HEK293 (cell line): ENCODE measurements around the gene C17orf67.
A peak's percentile ranks its signal among the peaks of the same experiment; 100 is the strongest.

Experiments used
- GLIS2 ChIP-seq: fragments of 450-650 bp; formaldehyde crosslinking; IDR thresholded peaks from 2 replicates; pipeline ENCODE4 v1.5.1; 2016; ENCODE audit warnings: missing biosample characterization, missing genetic modification characterization
- OVOL3 ChIP-seq: fragments of 450-650 bp; formaldehyde crosslinking; IDR thresholded peaks from 2 replicates; pipeline ENCODE4 v1.5.1; 2016; ENCODE audit warnings: missing biosample characterization, missing genetic modification characterization
- RBAK ChIP-seq: fragments of 450-650 bp; formaldehyde crosslinking; IDR thresholded peaks from 2 replicates; pipeline ENCODE4 v1.5.1; 2016; ENCODE audit warnings: missing biosample characterization, missing genetic modification characterization
- SALL2 ChIP-seq: fragments of 450-650 bp; formaldehyde crosslinking; IDR thresholded peaks from 2 replicates; pipeline ENCODE4 v1.5.0; 2017; ENCODE audit warnings: missing biosample characterization, mild to moderate bottlenecking, missing genetic modification characterization, borderline replicate concordance
- YY1 ChIP-seq: fragments of 450-650 bp; formaldehyde crosslinking; IDR thresholded peaks from 2 replicates; pipeline ENCODE4 v1.5.1; 2018; ENCODE audit warnings: missing biosample characterization, missing genetic modification characterization
- ZNF10 ChIP-seq: fragments of 450-650 bp; formaldehyde crosslinking; IDR thresholded peaks from 2 replicates; pipeline ENCODE4 v1.5.1; 2017; ENCODE audit warnings: missing biosample characterization, missing genetic modification characterization
- ZNF132 ChIP-seq: fragments of 450-650 bp; formaldehyde crosslinking; IDR thresholded peaks from 2 replicates; pipeline ENCODE4 v1.5.1; 2017; ENCODE audit warnings: missing biosample characterization, missing genetic modification characterization, borderline replicate concordance
- ZNF239 ChIP-seq: fragments of 450-650 bp; formaldehyde crosslinking; IDR thresholded peaks from 2 replicates; pipeline ENCODE4 v1.5.1; 2016; ENCODE audit warnings: missing biosample characterization, missing genetic modification characterization
- ZNF24 ChIP-seq: fragments of 450-650 bp; formaldehyde crosslinking; IDR thresholded peaks from 2 replicates; pipeline ENCODE4 v1.5.1; 2016; ENCODE audit warnings: missing biosample characterization, missing genetic modification characterization
- ZNF341 ChIP-seq: fragments of 450-650 bp; formaldehyde crosslinking; IDR thresholded peaks from 2 replicates; pipeline ENCODE4; 2016; ENCODE audit warnings: low read depth, missing biosample characterization, missing genetic modification characterization
- ZNF37A ChIP-seq: fragments of 450-650 bp; IDR thresholded peaks from 2 replicates; pipeline ENCODE4 v1.5.1; 2018; ENCODE audit warnings: missing biosample characterization, missing genetic modification characterization
- ZNF423 ChIP-seq: fragments of 450-650 bp; formaldehyde crosslinking; IDR thresholded peaks from 2 replicates; pipeline ENCODE4 v1.5.1; 2016; ENCODE audit warnings: missing biosample characterization, missing genetic modification characterization
- ZNF48 ChIP-seq: fragments of 450-650 bp; formaldehyde crosslinking; IDR thresholded peaks from 2 replicates; pipeline ENCODE4 v1.5.1; 2016; ENCODE audit warnings: missing biosample characterization, missing genetic modification characterization
- ZNF513 ChIP-seq: fragments of 450-650 bp; IDR thresholded peaks from 2 replicates; pipeline ENCODE4 v1.5.1; 2018; ENCODE audit warnings: missing biosample characterization, missing genetic modification characterization
- ZNF549 ChIP-seq: fragments of 450-650 bp; IDR thresholded peaks from 2 replicates; pipeline ENCODE4 v1.5.1; 2018; ENCODE audit warnings: missing biosample characterization, missing genetic modification characterization, mild to moderate bottlenecking, inconsistent platforms, moderate library complexity
- ZNF555 ChIP-seq: fragments of 450-650 bp; formaldehyde crosslinking; conservative IDR thresholded peaks from 2 replicates; pipeline ENCODE4 v1.5.1; 2017; ENCODE audit warnings: missing biosample characterization, mild to moderate bottlenecking, missing genetic modification characterization, inconsistent platforms
- ZNF610 ChIP-seq: fragments of 450-650 bp; formaldehyde crosslinking; IDR thresholded peaks from 2 replicates; pipeline ENCODE4 v1.5.1; 2016; ENCODE audit warnings: missing biosample characterization, missing genetic modification characterization, borderline replicate concordance
- ZNF629 ChIP-seq: fragments of 450-650 bp; formaldehyde crosslinking; IDR thresholded peaks from 2 replicates; pipeline ENCODE4 v1.5.1; 2017; ENCODE audit warnings: missing biosample characterization, missing genetic modification characterization
- ZNF658 ChIP-seq: fragments of 450-650 bp; formaldehyde crosslinking; IDR thresholded peaks from 2 replicates; pipeline ENCODE4; 2016; ENCODE audit warnings: missing biosample characterization, missing genetic modification characterization
- ZNF670 ChIP-seq: fragments of 450-650 bp; formaldehyde crosslinking; IDR thresholded peaks from 2 replicates; pipeline ENCODE4 v1.5.1; 2016; ENCODE audit warnings: missing biosample characterization, missing genetic modification characterization, low read depth
- ZNF776 ChIP-seq: fragments of 450-650 bp; formaldehyde crosslinking; IDR thresholded peaks from 2 replicates; pipeline ENCODE4 v1.5.0; 2017; ENCODE audit warnings: missing biosample characterization, missing genetic modification characterization, borderline replicate concordance
- ZSCAN18 ChIP-seq: fragments of 450-650 bp; formaldehyde crosslinking; IDR thresholded peaks from 2 replicates; pipeline ENCODE4 v1.5.1; 2016; ENCODE audit warnings: missing biosample characterization, missing genetic modification characterization
- TF ChIP-seq, protein P1 (sequence below): fragments of 450-650 bp; formaldehyde crosslinking; IDR thresholded peaks from 2 replicates; pipeline ENCODE4 v1.5.1; 2016; ENCODE audit warnings: missing biosample characterization, missing genetic modification characterization
- TF ChIP-seq, protein P2 (sequence below): fragments of 450-650 bp; formaldehyde crosslinking; IDR thresholded peaks from 2 replicates; pipeline ENCODE4 v1.5.1; 2017; ENCODE audit warnings: missing biosample characterization, missing genetic modification characterization
- TF ChIP-seq, protein P3 (sequence below): fragments of 450-650 bp; formaldehyde crosslinking; IDR thresholded peaks from 2 replicates; pipeline ENCODE4 v1.5.1; 2016; ENCODE audit warnings: missing biosample characterization, missing genetic modification characterization
- TF ChIP-seq, protein P4 (sequence below): fragments of 450-650 bp; formaldehyde crosslinking; conservative IDR thresholded peaks from 2 replicates; pipeline ENCODE4 v1.5.1; 2016; ENCODE audit warnings: low read depth, missing biosample characterization, missing genetic modification characterization

Gene C17orf67

GRCh38 chr17:56833057-56833808 lies 487 bp downstream of the C17orf67 start (continued):
- TF ChIP-seq, protein P1, sequence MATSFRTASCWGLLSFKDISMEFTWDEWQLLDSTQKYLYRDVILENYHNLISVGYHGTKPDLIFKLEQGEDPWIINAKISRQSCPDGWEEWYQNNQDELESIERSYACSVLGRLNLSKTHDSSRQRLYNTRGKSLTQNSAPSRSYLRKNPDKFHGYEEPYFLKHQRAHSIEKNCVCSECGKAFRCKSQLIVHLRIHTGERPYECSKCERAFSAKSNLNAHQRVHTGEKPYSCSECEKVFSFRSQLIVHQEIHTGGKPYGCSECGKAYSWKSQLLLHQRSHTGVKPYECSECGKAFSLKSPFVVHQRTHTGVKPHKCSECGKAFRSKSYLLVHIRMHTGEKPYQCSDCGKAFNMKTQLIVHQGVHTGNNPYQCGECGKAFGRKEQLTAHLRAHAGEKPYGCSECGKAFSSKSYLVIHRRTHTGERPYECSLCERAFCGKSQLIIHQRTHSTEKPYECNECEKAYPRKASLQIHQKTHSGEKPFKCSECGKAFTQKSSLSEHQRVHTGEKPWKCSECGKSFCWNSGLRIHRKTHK (tag by site-specific recombination): no peak
- no peak for TF ChIP-seq YY1 (tag by site-specific recombination)
- no peak for TF ChIP-seq ZSCAN18 (tag by site-specific recombination)
- no peak for TF ChIP-seq RBAK (tag by site-specific recombination)
- no peak for TF ChIP-seq ZNF423 (tag by site-specific recombination)
- no peak for TF ChIP-seq ZNF549 (tag by site-specific recombination)
- TF ChIP-seq, protein P2, sequence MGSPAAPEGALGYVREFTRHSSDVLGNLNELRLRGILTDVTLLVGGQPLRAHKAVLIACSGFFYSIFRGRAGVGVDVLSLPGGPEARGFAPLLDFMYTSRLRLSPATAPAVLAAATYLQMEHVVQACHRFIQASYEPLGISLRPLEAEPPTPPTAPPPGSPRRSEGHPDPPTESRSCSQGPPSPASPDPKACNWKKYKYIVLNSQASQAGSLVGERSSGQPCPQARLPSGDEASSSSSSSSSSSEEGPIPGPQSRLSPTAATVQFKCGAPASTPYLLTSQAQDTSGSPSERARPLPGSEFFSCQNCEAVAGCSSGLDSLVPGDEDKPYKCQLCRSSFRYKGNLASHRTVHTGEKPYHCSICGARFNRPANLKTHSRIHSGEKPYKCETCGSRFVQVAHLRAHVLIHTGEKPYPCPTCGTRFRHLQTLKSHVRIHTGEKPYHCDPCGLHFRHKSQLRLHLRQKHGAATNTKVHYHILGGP: no peak
- no peak for TF ChIP-seq ZNF629 (tag by site-specific recombination)
- TF ChIP-seq ZNF555: no peak
- TF ChIP-seq ZNF670 (tag by site-specific recombination): no peak
- TF ChIP-seq ZNF658 (tag by site-specific recombination): no peak
- no peak for TF ChIP-seq ZNF48 (tag by site-specific recombination)
- TF ChIP-seq ZNF132 (tag by site-specific recombination): no peak
- no peak for TF ChIP-seq OVOL3
- peak; percentile 73 for TF ChIP-seq ZNF341
- no peak for TF ChIP-seq ZNF610 (tag by site-specific recombination)
- TF ChIP-seq, protein P3, sequence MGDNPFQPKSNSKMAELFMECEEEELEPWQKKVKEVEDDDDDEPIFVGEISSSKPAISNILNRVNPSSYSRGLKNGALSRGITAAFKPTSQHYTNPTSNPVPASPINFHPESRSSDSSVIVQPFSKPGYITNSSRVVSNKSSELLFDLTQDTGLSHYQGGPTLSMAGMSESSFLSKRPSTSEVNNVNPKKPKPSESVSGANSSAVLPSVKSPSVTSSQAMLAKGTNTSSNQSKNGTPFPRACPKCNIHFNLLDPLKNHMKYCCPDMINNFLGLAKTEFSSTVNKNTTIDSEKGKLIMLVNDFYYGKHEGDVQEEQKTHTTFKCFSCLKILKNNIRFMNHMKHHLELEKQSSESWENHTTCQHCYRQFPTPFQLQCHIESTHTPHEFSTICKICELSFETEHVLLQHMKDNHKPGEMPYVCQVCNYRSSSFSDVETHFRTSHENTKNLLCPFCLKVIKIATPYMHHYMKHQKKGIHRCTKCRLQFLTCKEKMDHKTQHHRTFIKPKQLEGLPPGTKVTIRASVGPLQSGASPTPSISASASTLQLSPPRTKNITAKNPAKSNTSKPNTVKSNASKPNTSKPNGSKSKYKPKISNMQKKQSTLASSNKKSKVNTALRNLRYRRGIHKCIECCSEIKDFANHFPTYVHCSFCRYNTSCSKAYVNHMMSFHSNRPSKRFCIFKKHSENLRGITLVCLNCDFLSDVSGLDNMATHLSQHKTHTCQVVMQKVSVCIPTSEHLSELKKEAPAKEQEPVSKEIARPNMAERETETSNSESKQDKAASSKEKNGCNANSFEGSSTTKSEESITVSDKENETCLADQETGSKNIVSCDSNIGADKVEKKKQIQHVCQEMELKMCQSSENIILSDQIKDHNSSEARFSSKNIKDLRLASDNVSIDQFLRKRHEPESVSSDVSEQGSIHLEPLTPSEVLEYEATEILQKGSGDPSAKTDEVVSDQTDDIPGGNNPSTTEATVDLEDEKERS (tag by site-specific recombination): no peak
- peak; percentile 71 for TF ChIP-seq GLIS2
- TF ChIP-seq ZNF239: no peak
- no peak for TF ChIP-seq ZNF776 (tag by site-specific recombination)
- TF ChIP-seq, protein P4, sequence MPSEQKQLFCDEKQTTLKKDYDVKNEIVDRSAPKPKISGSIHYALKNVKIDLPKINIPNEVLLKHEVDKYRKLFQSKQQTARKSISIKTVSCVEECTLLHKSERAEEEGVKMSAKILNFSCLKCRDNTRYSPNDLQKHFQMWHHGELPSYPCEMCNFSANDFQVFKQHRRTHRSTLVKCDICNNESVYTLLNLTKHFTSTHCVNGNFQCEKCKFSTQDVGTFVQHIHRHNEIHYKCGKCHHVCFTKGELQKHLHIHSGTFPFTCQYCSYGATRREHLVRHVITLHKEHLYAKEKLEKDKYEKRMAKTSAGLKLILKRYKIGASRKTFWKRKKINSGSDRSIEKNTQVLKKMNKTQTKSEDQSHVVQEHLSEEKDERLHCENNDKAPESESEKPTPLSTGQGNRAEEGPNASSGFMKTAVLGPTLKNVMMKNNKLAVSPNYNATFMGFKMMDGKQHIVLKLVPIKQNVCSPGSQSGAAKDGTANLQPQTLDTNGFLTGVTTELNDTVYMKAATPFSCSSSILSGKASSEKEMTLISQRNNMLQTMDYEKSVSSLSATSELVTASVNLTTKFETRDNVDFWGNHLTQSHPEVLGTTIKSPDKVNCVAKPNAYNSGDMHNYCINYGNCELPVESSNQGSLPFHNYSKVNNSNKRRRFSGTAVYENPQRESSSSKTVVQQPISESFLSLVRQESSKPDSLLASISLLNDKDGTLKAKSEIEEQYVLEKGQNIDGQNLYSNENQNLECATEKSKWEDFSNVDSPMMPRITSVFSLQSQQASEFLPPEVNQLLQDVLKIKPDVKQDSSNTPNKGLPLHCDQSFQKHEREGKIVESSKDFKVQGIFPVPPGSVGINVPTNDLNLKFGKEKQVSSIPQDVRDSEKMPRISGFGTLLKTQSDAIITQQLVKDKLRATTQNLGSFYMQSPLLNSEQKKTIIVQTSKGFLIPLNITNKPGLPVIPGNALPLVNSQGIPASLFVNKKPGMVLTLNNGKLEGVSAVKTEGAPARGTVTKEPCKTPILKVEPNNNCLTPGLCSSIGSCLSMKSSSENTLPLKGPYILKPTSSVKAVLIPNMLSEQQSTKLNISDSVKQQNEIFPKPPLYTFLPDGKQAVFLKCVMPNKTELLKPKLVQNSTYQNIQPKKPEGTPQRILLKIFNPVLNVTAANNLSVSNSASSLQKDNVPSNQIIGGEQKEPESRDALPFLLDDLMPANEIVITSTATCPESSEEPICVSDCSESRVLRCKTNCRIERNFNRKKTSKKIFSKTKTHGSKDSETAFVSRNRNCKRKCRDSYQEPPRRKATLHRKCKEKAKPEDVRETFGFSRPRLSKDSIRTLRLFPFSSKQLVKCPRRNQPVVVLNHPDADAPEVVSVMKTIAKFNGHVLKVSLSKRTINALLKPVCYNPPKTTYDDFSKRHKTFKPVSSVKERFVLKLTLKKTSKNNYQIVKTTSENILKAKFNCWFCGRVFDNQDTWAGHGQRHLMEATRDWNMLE (tag by site-specific recombination): no peak
- no peak for TF ChIP-seq ZNF37A
- no peak for TF ChIP-seq ZNF10 (tag by site-specific recombination)
- TF ChIP-seq ZNF513: no peak; the same call in 1 of the 2 replicates
- TF ChIP-seq SALL2 (tag by site-specific recombination): no peak
- no peak for TF ChIP-seq ZNF24 (tag by site-specific recombination)
